PC-3 (cell line): ENCODE measurements around the gene EMID1. TPM values are rescaled to one million over a fixed set of nuclear protein-coding genes. Genes with fewer than 3 reads are reported as not detected.

Experiments
- ATAC-seq: fragments of 200-7000 bp; cut with Tn5 transposase; 2 replicates; pipeline ENCODE4 v1.9.1; 2020; ENCODE audit warnings: mild to moderate bottlenecking, moderate library complexity
- BruUV-seq: library from RNA; stranded (reverse); fragments of 400-500 nt; replicated peaks from 2 replicates; lab custom pipeline; 2021; lab: Mats Ljungman, UMichigan
- CTCF ChIA-PET: fragments of 300-600 bp; sonication (Branson Sonifier 250); formaldehyde crosslinking; loops from one replicate; lab custom pipeline; 2022; ENCODE audit warnings: antibody characterized with exemption; lab: Charles Lee
- POLR2A ChIA-PET: fragments of 300-600 bp; sonication (Branson Sonifier 250); formaldehyde crosslinking; loops from one replicate; lab custom pipeline; 2022; ENCODE audit warnings: antibody characterized with exemption; ENCODE audit not compliant: unreplicated experiment; lab: Charles Lee
- DNase-seq: peaks from one replicate; pipeline ENCODE4 v3.0.0-alpha.2; 2015
- H2AFZ ChIP-seq: fragments of 300-600 bp; sonication (generic); 2 replicates; pipeline ENCODE4 v1.6.0; 2016; ENCODE audit warnings: antibody characterized with exemption, low read length
- H3F3A ChIP-seq: fragments of 300-600 bp; sonication (generic); one replicate; pipeline ENCODE4 v1.6.0; 2017; ENCODE audit warnings: antibody characterized with exemption, low read length, control low read depth, mild to moderate bottlenecking; ENCODE audit not compliant: unreplicated experiment
- H3K27ac ChIP-seq: fragments of 300-600 bp; sonication (generic); 2 replicates; pipeline ENCODE4 v1.5.1; 2016; ENCODE audit warnings: mild to moderate bottlenecking, low read length
- H3K27me3 ChIP-seq: fragments of 300-600 bp; sonication (generic); 2 replicates; pipeline ENCODE4 v1.6.1; 2016; ENCODE audit warnings: low read length, mixed read lengths
- H3K36me3 ChIP-seq: fragments of 300-600 bp; sonication (generic); 2 replicates; pipeline ENCODE4 v1.6.1; 2016; ENCODE audit warnings: low read depth, mixed run types, low read length, mixed read lengths
- H3K4me1 ChIP-seq: fragments of 300-600 bp; sonication (generic); 2 replicates; pipeline ENCODE4 v1.5.1; 2016; ENCODE audit warnings: low read length; ENCODE audit not compliant: insufficient read depth
- H3K4me2 ChIP-seq: fragments of 300-600 bp; sonication (generic); 2 replicates; pipeline ENCODE4 v1.6.0; 2016; ENCODE audit warnings: low read length
- H3K4me3 ChIP-seq: fragments of 300-600 bp; sonication (generic); 2 replicates; pipeline ENCODE4 v1.5.1; 2016; ENCODE audit warnings: mild to moderate bottlenecking, low read length, mixed read lengths
- H3K79me2 ChIP-seq: fragments of 300-600 bp; sonication (generic); 2 replicates; pipeline ENCODE4 v1.6.1; 2017; ENCODE audit warnings: low read length, mixed read lengths
- H3K9ac ChIP-seq: fragments of 300-600 bp; sonication (generic); 2 replicates; pipeline ENCODE4 v1.6.0; 2016; ENCODE audit warnings: mild to moderate bottlenecking, low read length
- H3K9me2 ChIP-seq: fragments of 300-600 bp; sonication (generic); replicated peaks from 2 replicates; pipeline ENCODE4 v1.6.1; 2016; ENCODE audit warnings: mixed run types, low read length, mixed read lengths
- H3K9me3 ChIP-seq: fragments of 300-600 bp; sonication (generic); 2 replicates; pipeline ENCODE4 v1.6.1; 2016; ENCODE audit warnings: low read length, mixed read lengths
- H4K20me1 ChIP-seq: fragments of 300-600 bp; sonication (generic); 2 replicates; pipeline ENCODE4 v1.6.1; 2016; ENCODE audit warnings: low read length, mixed read lengths
- EZH2 ChIP-seq: fragments of 300-600 bp; sonication (generic); IDR thresholded peaks from one replicate; pipeline ENCODE4 v1.6.1; 2017; ENCODE audit warnings: antibody characterized with exemption, mild to moderate bottlenecking, low read length; ENCODE audit not compliant: unreplicated experiment
- EZH2phosphoT487 ChIP-seq: fragments of 300-600 bp; sonication (generic); IDR thresholded peaks from 2 replicates; pipeline ENCODE4 v1.6.1; 2018; ENCODE audit warnings: mild to moderate bottlenecking, antibody characterized with exemption, low read length, borderline replicate concordance
- intact Hi-C: fragments of 100-400 bp; cut with micrococcal nuclease; formaldehyde crosslinking; loops from 2 replicates; pipeline ENCODE4 v1.9.0; 2023
- total RNA-seq: library from RNA; depleted of rRNA; stranded (reverse); fragments of >200 nt; gene quantifications from 2 replicates; pipeline ENCODE4 v1.2.3, GENCODE V29; 2014
- TF ChIP-seq, protein P1 (sequence below): fragments of 300-600 bp; sonication (generic); conservative IDR thresholded peaks from 2 replicates; pipeline ENCODE4 v1.5.1; 2017; ENCODE audit warnings: antibody characterized with exemption, low read depth, mild to moderate bottlenecking, low read length

Gene EMID1
- total RNA-seq, 1 experiment from 2014 or later, result 1.2 TPM

DNA sequence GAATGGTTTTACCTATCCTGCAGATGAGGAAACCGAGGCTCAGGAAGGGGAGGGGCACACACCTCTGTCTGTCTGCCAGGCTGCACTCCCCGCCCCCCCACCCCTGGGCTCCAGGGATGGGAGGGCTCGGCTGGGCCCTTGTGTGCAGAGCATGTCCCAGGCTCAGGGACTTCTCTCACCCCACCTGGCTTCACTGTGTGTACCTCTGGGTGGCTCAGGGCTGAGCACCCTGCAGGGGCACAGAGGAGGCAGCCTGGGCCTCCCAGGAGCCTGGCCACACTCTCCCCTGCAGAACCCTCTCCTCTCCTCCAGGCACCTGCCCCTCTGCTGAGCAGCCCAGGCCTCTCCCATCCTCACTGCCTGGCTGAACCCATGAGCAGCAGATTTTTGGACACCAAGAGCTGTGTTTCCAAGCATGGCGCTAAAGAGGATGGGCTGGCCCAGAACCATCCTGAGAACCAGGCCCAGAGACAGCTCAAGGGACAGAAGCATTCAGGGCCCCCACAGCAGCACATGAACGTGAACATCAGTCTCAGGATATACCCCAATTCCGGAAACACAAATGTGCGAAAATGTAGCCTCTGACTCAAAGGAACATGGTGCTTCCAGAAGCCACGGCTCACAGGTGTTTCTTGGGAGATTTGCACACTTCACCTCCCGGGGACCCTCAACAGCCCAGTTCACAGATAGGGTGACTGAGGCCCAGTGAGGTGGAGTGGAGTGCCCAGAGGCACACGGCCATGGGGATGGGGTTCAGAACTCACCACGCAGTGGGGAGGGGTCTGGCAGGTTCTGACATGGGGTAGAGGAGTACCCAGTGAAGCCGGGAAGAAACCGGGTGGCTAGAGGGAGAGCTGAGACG is 10.5 kb downstream of the EMID1 start:
- H3K4me3 ChIP-seq, result no peak overlapping the region
- no peaks in the 10 kb centered on the region for H3K9me2 ChIP-seq
- H3K27ac ChIP-seq, result no peak overlapping the region
- no peak for ATAC-seq
- H2AFZ ChIP-seq, result no peak overlapping the region
- intact Hi-C loops, result no loop called here
- no peak for DNase-seq
- no TSS peak for BruUV-seq
- no peaks in the 10 kb centered on the region for H4K20me1 ChIP-seq
- H3K4me1 ChIP-seq, result peaks cover 6% of the 10 kb centered on the region; the same call in 1 of the 2 replicates
- H3K4me2 ChIP-seq, result no peak overlapping the region
- ChIA-PET POLR2A (no interaction called here), CTCF (no interaction called here)
- H3K9me3 ChIP-seq, result no peaks in the 10 kb centered on the region
- H3K79me2 ChIP-seq, result no peaks in the 10 kb centered on the region
- no peaks in the 10 kb centered on the region for H3K27me3 ChIP-seq
- H3K36me3 ChIP-seq, result no peaks in the 10 kb centered on the region
- no peaks in the 10 kb centered on the region for H3F3A ChIP-seq
- H3K9ac ChIP-seq, result no peak overlapping the region
- TF ChIP-seq, protein P1, sequence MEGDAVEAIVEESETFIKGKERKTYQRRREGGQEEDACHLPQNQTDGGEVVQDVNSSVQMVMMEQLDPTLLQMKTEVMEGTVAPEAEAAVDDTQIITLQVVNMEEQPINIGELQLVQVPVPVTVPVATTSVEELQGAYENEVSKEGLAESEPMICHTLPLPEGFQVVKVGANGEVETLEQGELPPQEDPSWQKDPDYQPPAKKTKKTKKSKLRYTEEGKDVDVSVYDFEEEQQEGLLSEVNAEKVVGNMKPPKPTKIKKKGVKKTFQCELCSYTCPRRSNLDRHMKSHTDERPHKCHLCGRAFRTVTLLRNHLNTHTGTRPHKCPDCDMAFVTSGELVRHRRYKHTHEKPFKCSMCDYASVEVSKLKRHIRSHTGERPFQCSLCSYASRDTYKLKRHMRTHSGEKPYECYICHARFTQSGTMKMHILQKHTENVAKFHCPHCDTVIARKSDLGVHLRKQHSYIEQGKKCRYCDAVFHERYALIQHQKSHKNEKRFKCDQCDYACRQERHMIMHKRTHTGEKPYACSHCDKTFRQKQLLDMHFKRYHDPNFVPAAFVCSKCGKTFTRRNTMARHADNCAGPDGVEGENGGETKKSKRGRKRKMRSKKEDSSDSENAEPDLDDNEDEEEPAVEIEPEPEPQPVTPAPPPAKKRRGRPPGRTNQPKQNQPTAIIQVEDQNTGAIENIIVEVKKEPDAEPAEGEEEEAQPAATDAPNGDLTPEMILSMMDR, result no peak
- TF ChIP-seq EZH2 (no peak), EZH2phosphoT487 (no peak)

DNA sequence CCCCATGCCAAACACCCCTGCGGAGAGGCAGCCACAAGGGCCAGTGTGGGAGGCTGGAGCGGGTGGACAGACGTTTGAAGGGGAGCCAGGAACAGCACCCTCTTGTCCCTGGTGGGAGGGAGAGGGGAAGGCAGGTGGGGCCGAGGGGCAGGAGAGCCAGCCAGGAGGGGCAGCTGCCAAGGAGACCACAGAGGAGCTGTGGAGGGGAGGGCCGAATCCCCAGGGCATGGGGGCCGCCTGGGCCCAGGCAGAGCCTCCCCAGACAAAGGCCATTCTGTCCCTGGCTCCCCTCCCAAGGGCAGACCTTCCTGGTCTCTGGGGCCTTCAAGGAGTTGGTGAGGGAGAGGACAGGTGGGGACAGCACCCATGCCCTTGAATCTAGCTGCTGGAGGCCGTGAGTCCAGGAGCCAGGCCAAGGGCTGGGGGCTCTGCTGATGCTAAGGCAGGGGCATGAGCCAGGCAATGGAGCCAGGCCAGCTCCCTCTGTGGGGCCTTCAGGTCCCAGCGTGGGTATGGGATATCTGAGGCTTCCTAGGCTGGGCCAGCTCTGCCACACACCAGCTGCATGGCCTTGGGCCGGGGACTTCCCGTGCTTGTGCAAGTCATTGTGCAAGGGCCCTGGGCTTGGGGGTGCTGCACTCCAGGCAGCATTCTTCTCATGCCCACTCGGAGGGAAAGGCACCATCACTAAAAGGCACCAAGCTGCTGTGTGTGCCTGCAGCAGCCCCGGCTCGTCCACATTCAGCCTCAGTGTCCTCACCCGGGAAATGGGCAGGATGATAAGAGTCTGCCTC is 11.4 kb downstream of the EMID1 start:
- H3K4me2 ChIP-seq, result no peak overlapping the region
- H2AFZ ChIP-seq, result no peak overlapping the region
- H3K27me3 ChIP-seq, result no peaks in the 10 kb centered on the region
- intact Hi-C loops, result no loop called here
- no peaks in the 10 kb centered on the region for H3K36me3 ChIP-seq
- peaks cover 6% of the 10 kb centered on the region; the same call in 1 of the 2 replicates for H3K4me1 ChIP-seq
- H3K79me2 ChIP-seq, result no peaks in the 10 kb centered on the region
- no peaks in the 10 kb centered on the region for H3K9me3 ChIP-seq
- no peaks in the 10 kb centered on the region for H3F3A ChIP-seq
- ATAC-seq (no peak), DNase-seq (no peak)
- CTCF ChIA-PET, result no interaction called here
- TF ChIP-seq, protein P1, result no peak
- no peak for TF ChIP-seq EZH2
- TF ChIP-seq EZH2phosphoT487, result no peak
- no peak overlapping the region for H3K27ac ChIP-seq
- BruUV-seq, result no TSS peak
- H3K4me3 ChIP-seq, result no peak overlapping the region
- H4K20me1 ChIP-seq, result no peaks in the 10 kb centered on the region
- POLR2A ChIA-PET, result no interaction called here
- no peak overlapping the region for H3K9ac ChIP-seq
- no peaks in the 10 kb centered on the region for H3K9me2 ChIP-seq
